Sigmoid colon (tissue), 7 donors: Measurements from ENCODE around the gene DTX4. TPM values are rescaled to one million over a fixed set of nuclear protein-coding genes. Genes with fewer than 3 reads are reported as not detected.

Experiments used
- DNase-seq: peaks from one replicate; pipeline ENCODE4 v3.0.0-alpha.2; 2019
- H3K27ac ChIP-seq, 4 donors: fragments of 200-600 bp; sonication (generic); one replicate each; pipeline ENCODE4 v1.5.1; 2016 to 2019; ENCODE audit warnings: mild to moderate bottlenecking in 1 of 4
- H3K27me3 ChIP-seq, 3 donors: fragments of 200-600 bp; sonication (generic); one replicate each; pipeline ENCODE4 v1.5.1; 2019; ENCODE audit warnings: mild to moderate bottlenecking in 1 of 3
- H3K36me3 ChIP-seq, 4 donors: fragments of 200-600 bp; sonication (generic); one replicate each; pipeline ENCODE4 v1.5.1; 2016 to 2019
- H3K4me1 ChIP-seq, 4 donors: fragments of 200-600 bp; sonication (generic); one replicate each; pipeline ENCODE4 v1.5.1; 2017 to 2019
- H3K4me3 ChIP-seq, 4 donors: fragments of 200-600 bp; sonication (generic); one replicate each; pipeline ENCODE4 v1.5.1; 2017 to 2019; ENCODE audit warnings: mild to moderate bottlenecking in 2 of 4, moderate library complexity in 1 of 4
- H3K9me3 ChIP-seq, 4 donors: fragments of 200-600 bp in 3 of 4; sonication (generic) in 3 of 4; one replicate each; pipeline versions ENCODE4 v1.5.1 to v1.6.1; 2013 to 2019
- EP300 ChIP-seq, 4 donors: sonication (generic); formaldehyde crosslinking; IDR thresholded peaks; one replicate each; pipeline ENCODE4 v1.6.1; 2017; ENCODE audit warnings: antibody characterized with exemption in 4 of 4
- POLR2A ChIP-seq, 2 donors: fragments of 450-650 bp; IDR thresholded peaks; one replicate each; pipeline ENCODE4 v1.6.1; 2016; ENCODE audit warnings: antibody characterized with exemption in 2 of 2, mild to moderate bottlenecking in 2 of 2, moderate library complexity in 2 of 2
- POLR2AphosphoS5 ChIP-seq, 4 donors: sonication (generic); formaldehyde crosslinking; IDR thresholded peaks; one replicate each; pipeline ENCODE4 v1.6.1; 2017; ENCODE audit warnings: antibody characterized with exemption in 4 of 4
- WGBS, 2 donors: extraction: QIAGEN DNeasy Blood & Tissue Kit; methylation state at CpG; one replicate each; pipeline ENCODE4 v1.1.7; 2013; 5-methylcytosine and 5-hydroxymethylcytosine counted together
- intact Hi-C: fragments of 100-400 bp; cut with DNase I; formaldehyde crosslinking; loops from one replicate; pipeline ENCODE4 v1.15.1; 2023
- polyA plus RNA-seq, 3 donors: library from polyadenylated mRNA; stranded (reverse); fragments of 200-250 nt; gene quantifications; one replicate each; pipeline ENCODE4 v1.2.3, GENCODE V29; 2013
- total RNA-seq, 4 donors: library from RNA; depleted of rRNA; stranded (reverse); fragments of >200 nt; gene quantifications; one replicate each; pipeline ENCODE4 v1.1.0, GENCODE V29; 2016
- TF ChIP-seq, protein P1 (sequence below), 4 experiments: fragments of 450-650 bp in 3 of 4; fragments of 200-600 bp in 1 of 4; IDR thresholded peaks; one replicate each; pipeline ENCODE4 v1.5.1; 2016 to 2019; ENCODE audit warnings: antibody characterized with exemption in 4 of 4, mild to moderate bottlenecking in 3 of 4, moderate library complexity in 2 of 4
- donor health status: healthy with polysubstance abuse.
- donor health status: Bipolar disorder and iron deficiency.
- donor health status: healthy.

DTX4 gene
- total and polyA plus RNA-seq, 7 donors: 3.5 to 29.0 (median 7.8) TPM

DNA sequence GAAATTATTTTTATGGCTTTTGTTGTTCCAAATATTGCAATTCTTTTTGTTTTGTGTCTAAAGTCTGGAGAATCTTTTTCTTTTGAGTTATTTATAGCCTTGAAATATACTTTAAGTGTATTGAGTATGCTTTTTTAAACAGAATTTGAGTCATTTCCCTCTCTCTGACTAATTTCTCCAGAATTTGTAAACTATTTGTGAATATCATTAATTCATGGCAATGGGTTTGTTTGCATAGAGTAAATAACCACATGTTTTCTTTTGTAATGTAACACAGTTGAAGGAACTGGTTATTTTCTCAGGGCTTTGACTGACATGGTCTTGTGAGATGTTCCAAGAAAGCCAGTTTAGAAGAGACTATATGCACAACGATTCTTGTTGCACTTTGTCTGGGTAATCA, 71.7 kb downstream of the DTX4 start:
- intact Hi-C loops: no loop called here

GRCh38 chr11:59247531-59248227, 75.7 kb downstream of the DTX4 start:
- Histone ChIP-seq H3K27me3 (no peaks in the 10 kb centered on the region), H3K36me3 (no peaks in the 10 kb centered on the region), H3K27ac (no peak overlapping the region), H3K9me3 (no peaks in the 10 kb centered on the region), H3K4me1 (no peaks in the 10 kb centered on the region), H3K4me3 (no peak overlapping the region)
- 10 to 28% methylated on average over 2 of the region's 2 CpGs for WGBS, 2 donors
- intact Hi-C loops: no loop called here
- no peak for TF ChIP-seq EP300 (IDR thresholded peaks at IDR 0.05)
- TF ChIP-seq, protein P1, sequence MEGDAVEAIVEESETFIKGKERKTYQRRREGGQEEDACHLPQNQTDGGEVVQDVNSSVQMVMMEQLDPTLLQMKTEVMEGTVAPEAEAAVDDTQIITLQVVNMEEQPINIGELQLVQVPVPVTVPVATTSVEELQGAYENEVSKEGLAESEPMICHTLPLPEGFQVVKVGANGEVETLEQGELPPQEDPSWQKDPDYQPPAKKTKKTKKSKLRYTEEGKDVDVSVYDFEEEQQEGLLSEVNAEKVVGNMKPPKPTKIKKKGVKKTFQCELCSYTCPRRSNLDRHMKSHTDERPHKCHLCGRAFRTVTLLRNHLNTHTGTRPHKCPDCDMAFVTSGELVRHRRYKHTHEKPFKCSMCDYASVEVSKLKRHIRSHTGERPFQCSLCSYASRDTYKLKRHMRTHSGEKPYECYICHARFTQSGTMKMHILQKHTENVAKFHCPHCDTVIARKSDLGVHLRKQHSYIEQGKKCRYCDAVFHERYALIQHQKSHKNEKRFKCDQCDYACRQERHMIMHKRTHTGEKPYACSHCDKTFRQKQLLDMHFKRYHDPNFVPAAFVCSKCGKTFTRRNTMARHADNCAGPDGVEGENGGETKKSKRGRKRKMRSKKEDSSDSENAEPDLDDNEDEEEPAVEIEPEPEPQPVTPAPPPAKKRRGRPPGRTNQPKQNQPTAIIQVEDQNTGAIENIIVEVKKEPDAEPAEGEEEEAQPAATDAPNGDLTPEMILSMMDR (IDR thresholded peaks at IDR 0.05): no peak
- no peak for TF ChIP-seq POLR2AphosphoS5 (IDR thresholded peaks at IDR 0.05)
- TF ChIP-seq POLR2A (IDR thresholded peaks at IDR 0.05): no peak
- DNase-seq: no peak

More for the DNA sequence above, 71.7 kb downstream of the DTX4 start:
- H3K27ac ChIP-seq: no peak overlapping the region
- TF ChIP-seq, protein P1 (IDR thresholded peaks at IDR 0.05): no peak
- TF ChIP-seq EP300 (IDR thresholded peaks at IDR 0.05) (no peak), POLR2A (IDR thresholded peaks at IDR 0.05) (no peak), POLR2AphosphoS5 (IDR thresholded peaks at IDR 0.05) (no peak)
- H3K4me3 ChIP-seq: no peak overlapping the region
- no peaks in the 10 kb centered on the region for H3K27me3 ChIP-seq
- no peaks in the 10 kb centered on the region for H3K36me3 ChIP-seq
- 71 to 77% methylated on average over 1 of the region's 1 CpG for WGBS, 2 donors
- H3K9me3 ChIP-seq: no peaks in the 10 kb centered on the region
- no peaks in the 10 kb centered on the region for H3K4me1 ChIP-seq
- DNase-seq: no peak

- intact Hi-C loops: no loop called here
- WGBS, 2 donors: 94 to 95% methylated on average over 7 of the region's 7 CpGs
These were observed 77.6 kb downstream of the DTX4 start for GRCh38 chr11:59249535-59249934.

DNA sequence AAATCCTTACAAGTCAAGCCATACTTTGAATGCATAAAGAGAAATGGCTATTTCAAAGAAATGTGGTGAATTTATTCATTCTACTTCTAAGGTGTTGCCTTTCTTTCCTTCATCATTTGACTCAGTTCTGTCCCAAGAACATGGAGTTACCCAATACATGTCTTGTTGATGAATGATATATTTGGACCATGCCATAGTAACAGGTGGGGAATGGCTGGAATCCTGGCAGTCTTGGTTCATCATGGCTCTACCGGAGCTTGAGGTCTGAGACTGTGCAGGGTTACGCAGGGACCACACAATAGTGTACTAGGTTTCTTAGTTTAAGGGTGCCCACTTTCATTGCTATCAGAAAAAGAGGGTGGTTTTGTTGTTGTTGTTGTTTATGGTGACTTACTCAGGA, 81.1 kb downstream of the DTX4 start:
- TF ChIP-seq EP300 (IDR thresholded peaks at IDR 0.05) (no peak), POLR2A (IDR thresholded peaks at IDR 0.05) (no peak)
- no peaks in the 10 kb centered on the region for H3K36me3 ChIP-seq
- H3K27me3 ChIP-seq: no peaks in the 10 kb centered on the region
- intact Hi-C loops: no loop called here
- no peaks in the 10 kb centered on the region for H3K9me3 ChIP-seq
- H3K4me3 ChIP-seq: no peak overlapping the region
- WGBS, 2 donors: 95 to 97% methylated on average over 2 of the region's 2 CpGs
- H3K27ac ChIP-seq: no peak overlapping the region
- no peaks in the 10 kb centered on the region for H3K4me1 ChIP-seq
- no peak for DNase-seq

More at GRCh38 chr11:59249535-59249934, 77.6 kb downstream of the DTX4 start:
- Histone ChIP-seq H3K4me1 (no peaks in the 10 kb centered on the region), H3K4me3 (no peak overlapping the region), H3K27ac (no peak overlapping the region), H3K9me3 (no peaks in the 10 kb centered on the region), H3K27me3 (no peaks in the 10 kb centered on the region), H3K36me3 (no peaks in the 10 kb centered on the region)
- TF ChIP-seq EP300 (IDR thresholded peaks at IDR 0.05) (no peak), POLR2A (IDR thresholded peaks at IDR 0.05) (no peak)
- TF ChIP-seq, protein P1 (IDR thresholded peaks at IDR 0.05): no peak
- no peak for DNase-seq

- Histone ChIP-seq H3K4me3 (no peak overlapping the region), H3K27ac (no peak overlapping the region), H3K36me3 (no peaks in the 10 kb centered on the region), H3K27me3 (no peaks in the 10 kb centered on the region), H3K9me3 (no peaks in the 10 kb centered on the region), H3K4me1 (no peaks in the 10 kb centered on the region)
- no peak for DNase-seq
- TF ChIP-seq EP300 (IDR thresholded peaks at IDR 0.05) (no peak), POLR2AphosphoS5 (IDR thresholded peaks at IDR 0.05) (no peak), POLR2A (IDR thresholded peaks at IDR 0.05) (no peak)
- TF ChIP-seq, protein P1 (IDR thresholded peaks at IDR 0.05): no peak
- intact Hi-C loops: no loop called here
These were observed 82.4 kb downstream of the DTX4 start for GRCh38 chr11:59254286-59254685.
